Measurements from ENCODE around the gene CELSR1.
"Not testable (repeated sequence)": the region's sequence is repeated elsewhere in the genome, so short reads cannot be mapped to it uniquely, and the experiment has no call there.

CELSR1 gene

DNA sequence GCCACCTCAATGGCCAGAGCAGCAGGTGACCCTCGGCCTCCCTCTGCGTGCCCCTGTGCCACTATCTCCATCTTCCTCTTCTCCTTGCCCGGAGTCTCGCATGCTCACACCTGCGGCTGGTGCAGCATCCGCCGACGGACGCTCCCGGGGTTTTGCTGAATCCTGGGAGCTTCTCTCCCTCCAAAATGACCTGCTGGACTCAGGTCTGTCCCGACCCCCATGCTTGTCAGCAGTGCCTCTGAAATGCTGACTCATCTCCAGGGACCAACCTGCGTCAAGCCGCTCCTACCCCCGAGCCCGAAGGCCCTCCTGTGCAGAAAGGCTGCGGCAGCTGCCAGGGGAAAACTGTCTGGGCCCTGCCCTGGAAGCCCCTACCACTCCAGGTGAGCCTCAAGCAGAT, 58.4 kb downstream of the CELSR1 start:
- no peak for DNase-seq (ENCODE audit: low read depth)

DNA sequence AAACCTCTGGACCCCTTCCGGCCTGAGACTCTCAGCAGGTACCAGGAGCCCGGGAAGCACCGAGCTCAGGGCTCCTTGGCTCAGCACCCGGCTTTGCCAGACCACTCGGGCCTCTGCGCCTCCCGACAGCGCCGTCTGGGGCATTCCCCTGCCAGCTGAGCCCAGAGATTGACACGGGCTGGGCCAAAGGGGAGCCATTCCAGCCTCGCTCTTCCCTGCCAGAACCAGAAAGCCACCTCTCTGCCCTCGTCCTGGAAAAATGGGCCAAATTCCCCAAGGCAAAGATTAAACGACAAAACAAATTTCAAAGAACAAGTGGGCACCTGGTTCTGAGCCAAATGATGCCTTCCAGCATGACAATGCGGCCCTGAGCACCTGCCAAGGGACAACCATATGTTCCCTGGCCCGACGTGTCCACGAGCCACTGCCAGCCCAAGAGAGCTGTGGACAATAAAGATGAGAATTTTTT, 59.3 kb downstream of the CELSR1 start:
- no peak for DNase-seq (ENCODE audit: low read depth)

DNA sequence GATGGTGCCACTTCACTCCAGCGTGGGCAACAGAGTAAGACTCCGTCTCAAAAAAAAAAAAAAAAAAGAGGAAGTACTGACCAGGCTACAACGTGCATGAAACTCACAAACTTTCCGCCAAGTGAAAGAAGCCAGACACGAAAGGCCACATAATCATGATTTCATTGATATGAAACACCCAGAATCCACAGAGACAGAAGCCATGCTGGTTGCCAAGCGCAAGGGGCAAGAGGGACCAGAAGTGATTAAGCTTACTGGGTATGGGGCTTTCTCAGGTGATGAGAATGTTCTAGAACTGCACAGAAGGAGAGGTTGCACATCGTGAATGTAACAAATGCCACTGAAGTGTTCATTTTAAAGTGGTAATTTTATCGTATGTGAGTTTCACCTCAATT, 60.9 kb downstream of the CELSR1 start:
- no peak for DNase-seq (ENCODE audit: low read depth)

DNA sequence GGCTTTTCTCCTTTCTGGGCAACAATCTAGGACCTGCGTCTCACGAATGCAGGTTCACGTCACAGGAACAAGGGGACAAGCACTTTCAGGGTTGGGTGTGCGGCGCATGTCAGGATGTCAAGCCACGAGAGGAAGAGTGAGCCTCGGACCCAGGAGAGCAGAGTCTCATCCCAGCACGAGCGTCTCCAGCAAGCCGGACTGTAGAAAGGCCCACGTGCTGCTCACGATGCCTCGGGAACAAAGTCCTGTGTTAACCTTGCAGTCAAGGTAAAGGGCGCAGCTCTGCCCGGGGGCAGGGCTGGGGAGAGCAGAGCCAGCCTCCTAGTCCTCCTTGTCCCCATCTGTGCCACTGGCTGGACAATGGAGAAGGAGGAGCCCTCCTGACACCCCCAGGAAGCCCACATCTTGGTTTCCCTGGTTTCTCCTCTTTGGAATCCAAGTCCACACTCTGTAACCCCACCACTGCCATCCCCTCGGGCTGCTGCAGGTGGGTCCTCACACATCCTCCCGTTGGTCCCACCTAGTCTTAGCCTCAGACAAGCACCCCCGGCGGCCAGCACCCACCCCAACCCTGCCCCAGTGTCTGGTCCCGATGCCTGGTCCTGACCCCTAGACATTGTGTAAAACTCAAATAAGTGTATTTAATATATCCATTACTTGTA, 63.4 kb downstream of the CELSR1 start:
- no peak for DNase-seq (ENCODE audit: low read depth)

DNA sequence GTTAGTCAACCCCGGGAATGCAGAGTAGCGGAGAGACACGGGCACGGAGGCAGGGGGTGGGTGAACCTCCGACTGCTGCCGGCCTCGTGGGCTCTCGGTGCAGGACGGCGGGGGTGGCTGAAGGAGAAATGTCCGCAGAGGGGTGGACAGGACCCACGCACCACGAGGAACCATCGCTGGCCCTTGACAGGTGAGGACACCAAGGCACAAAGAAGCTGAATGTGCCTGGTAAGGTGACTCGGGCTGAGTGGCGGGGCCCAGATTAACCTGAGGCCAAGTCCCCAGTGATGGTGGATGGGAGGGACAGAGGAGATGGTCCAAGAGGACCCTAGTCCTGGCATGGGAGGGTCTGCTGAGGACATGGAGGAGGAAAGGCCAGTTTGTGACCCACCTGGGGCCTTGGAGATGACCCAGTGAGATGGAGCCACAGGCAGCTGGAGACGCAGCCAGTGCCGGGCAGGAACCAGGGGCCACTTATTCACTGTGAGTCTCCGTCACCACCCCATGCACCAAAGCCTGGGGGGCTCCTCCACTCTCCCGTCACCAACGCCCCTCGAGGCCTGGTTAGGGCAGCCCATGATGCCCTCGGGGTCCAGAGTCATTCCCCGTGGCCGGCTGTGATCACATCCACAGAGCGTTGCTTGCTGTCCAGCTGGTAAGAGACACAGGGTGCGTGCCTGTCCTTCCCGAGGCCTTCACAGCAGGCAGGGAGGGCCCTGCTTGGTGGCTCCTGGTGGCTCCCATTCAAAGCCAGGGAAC, 64.2 kb downstream of the CELSR1 start:
- DNase-seq (ENCODE audit: low read depth): no peak

DNA sequence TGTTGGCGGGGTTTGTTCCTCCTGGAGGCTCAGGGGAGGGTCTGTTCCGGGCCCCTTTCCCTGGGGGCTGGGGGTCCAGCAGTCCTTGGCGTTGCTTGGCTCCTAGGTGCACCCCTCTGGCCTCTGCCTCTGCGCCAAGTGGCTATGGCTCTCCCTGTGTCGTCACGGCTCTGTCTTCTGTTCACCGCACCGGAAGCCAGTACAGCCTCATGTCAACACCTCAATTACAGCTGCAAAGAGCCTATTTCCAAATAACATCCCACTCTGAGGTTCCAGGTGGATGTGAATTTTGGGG, 64.8 kb downstream of the CELSR1 start:
- DNase-seq (ENCODE audit: low read depth): no peak

DNA sequence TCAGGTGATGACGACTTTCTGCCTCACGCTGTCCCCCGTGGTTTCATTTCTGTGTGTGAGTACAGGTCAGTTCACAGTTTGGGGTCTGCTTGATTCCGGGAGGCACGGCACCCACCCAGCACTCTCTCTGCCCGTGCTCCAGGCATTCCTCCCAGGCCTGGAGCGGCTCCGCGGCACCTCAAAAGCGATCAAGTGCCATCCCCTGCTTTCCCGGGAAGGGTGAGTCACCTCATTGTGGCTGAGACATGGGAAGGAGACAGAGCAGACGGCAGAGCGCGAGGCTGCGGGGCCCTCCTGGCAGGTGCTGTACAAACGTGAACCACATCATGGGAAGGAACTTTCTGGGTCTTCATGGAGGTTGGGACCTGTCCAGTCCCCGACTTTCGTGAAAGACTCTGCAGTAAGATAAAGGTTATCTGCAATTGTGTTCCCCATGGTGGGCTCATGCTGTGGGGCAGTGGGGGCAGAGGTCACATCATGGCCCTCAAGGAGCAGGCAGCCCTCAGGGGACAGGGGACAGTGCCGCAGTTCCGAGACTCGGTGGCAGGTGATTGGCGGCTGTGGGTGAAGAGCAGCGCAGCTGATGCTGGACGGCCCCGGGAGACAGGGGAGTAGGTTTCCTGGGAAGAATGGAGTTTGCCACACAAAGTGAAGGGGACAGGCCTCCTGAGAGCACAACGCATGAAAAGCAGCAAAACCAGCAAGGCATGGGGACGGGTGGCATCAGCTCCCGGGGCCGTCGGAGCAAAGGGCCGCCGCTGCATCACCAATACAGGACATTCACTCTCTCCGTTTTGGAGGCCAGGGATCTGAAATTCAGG, 65.3 kb downstream of the CELSR1 start:
- no peak for DNase-seq (ENCODE audit: low read depth)

DNA sequence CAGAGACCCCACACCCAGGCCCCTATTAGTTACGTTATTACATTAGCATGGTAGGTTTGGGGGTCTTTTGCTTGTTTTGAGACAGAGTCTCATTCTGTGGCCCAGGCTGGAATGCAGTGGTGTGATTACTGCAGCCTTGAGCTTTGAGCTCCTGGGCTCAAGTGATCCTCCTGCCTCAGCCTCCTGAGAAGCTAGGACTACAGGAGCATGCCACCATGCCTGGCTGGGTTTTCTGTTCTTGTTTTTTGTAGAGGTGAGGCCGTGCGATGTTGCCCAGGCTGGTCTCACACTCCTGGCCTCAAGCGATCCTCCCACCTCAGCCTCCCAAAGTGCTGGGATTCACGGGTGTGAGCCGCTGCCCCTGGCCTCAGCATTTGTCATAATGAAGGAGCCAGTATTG, 66.1 kb downstream of the CELSR1 start:
- not testable (repeated sequence) for DNase-seq (ENCODE audit: low read depth)

GRCh38 chr22:46469711-46470110, 67.7 kb downstream of the CELSR1 start:
- DNase-seq (ENCODE audit: low read depth): no peak

- DNase-seq (ENCODE audit: low read depth): no peak
Observed at GRCh38 chr22:46467006-46467405, 70.4 kb downstream of the CELSR1 start.

- no peak for DNase-seq (ENCODE audit: low read depth)
Observed at GRCh38 chr22:46466255-46466676, 71.2 kb downstream of the CELSR1 start.

- DNase-seq (ENCODE audit: low read depth): no peak
Observed at GRCh38 chr22:46465793-46466192, 71.6 kb downstream of the CELSR1 start.

DNA sequence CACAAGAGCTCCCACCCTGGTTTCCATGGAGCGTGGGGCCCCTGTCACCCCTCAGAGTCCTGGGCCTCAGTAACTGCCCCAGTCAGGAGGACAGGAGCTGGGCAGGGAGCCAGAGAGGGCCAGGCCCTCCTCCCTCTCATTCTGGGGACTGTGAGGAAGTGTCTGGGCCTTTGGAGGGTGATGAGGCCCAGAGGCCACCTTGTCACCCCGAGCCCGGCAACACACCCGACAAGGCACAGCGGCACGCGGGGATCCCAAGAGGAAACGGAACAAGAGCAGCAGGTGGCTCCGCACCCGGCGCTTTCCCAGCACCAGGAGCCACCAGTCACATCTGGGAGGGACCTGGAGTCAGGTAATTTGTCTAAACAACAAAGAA, 72.1 kb downstream of the CELSR1 start:
- DNase-seq (ENCODE audit: low read depth): no peak

GRCh38 chr22:46464701-46465344, 72.6 kb downstream of the CELSR1 start:
- no peak for DNase-seq (ENCODE audit: low read depth)

- DNase-seq (ENCODE audit: low read depth): no peak
Observed at GRCh38 chr22:46464296-46464695, 73.1 kb downstream of the CELSR1 start.

GRCh38 chr22:46463435-46464227, 73.8 kb downstream of the CELSR1 start:
- no peak for DNase-seq (ENCODE audit: low read depth)

DNA sequence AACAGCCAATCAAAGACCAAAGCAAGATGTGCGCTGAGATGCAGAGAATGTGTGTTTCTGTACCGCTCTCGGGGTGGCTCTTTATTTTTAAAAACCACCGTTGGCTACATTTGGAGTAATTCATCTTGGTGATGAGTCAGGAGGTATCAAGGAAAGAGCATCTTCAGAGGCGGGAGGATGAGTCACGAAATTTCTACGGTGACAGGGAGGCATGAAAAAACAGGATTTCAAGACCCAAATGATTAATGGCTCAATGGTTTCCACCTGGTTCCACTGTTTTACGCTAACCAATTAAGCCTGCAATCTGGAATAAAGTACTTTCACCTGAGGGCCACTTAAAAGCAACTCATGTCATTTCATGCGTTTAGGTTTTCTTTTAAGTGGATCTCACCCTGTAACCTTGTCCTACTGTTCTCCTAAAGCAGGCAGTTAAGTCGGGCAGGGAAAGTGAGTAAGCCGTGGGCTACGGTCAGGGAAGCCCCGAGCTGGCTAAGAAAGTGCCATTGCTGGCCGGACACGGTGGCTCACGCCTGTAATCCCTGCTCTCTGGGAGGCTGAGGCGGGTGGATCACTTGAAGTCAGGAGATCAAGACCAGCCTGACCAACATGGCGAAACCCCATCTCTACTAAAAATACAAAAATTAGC, 74.6 kb downstream of the CELSR1 start:
- no peak for DNase-seq (ENCODE audit: low read depth)

DNA sequence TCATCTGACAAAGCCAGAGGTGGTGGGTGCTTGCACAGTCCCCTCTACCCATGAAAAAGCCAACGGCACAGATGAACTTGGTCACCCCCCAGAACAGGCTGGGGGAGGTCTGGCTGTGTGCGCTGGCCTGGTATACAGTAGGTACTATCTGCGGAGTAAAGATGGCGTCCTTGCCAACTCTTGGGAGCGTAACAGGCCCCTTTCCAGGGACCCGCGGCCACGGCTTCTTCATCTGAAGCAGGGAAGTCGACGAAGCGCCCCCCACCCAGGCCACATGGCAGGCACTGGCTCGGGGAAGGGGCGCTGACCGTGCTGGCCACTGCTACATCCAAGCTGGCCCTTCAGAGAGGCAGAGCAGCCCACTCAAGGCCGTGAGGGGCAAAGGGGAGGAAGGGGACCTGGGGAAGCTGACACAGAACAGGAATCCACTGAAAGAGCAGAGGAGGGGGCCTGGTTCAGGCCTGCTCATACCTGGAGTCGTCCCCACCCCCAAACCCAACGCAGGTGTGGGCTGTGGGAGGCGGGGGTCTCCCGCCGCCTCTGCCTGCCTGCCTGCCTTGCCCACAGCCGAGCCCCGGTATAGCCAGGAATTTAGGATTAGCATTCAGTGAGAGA, 75.7 kb downstream of the CELSR1 start:
- DNase-seq (ENCODE audit: low read depth): no peak

DNA sequence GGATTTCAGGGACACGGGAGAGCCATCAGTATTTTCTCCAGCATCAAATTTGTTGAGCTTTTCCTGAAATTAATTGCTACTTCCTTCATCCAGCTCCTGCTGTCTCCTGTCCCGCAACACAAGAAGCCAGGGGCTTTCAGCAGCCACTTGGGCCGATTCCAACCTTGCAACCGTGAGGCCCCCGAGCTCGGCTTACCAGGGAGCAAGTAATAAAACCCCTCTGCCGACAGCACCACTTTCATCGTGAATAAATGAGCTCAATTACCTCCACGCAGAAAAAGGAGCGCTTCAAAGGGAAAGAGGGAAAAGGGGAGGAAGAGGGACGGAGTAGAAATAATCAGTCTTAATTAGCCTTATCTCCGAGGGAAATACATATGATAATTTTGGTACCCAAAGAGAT, 76.6 kb downstream of the CELSR1 start:
- DNase-seq (ENCODE audit: low read depth): no peak

- no peak for DNase-seq (ENCODE audit: low read depth)
Observed at GRCh38 chr22:46459347-46460065, 77.9 kb downstream of the CELSR1 start.

Measured in activated T-cell treated with anti-CD3 and anti-CD28 coated beads for 24 hours (primary cell).